ENCODE data around the gene KIF3C.
"Not testable (repeated sequence)": the region's sequence is repeated elsewhere in the genome, so short reads cannot be mapped to it uniquely, and the experiment has no call there.

Gene KIF3C

DNA sequence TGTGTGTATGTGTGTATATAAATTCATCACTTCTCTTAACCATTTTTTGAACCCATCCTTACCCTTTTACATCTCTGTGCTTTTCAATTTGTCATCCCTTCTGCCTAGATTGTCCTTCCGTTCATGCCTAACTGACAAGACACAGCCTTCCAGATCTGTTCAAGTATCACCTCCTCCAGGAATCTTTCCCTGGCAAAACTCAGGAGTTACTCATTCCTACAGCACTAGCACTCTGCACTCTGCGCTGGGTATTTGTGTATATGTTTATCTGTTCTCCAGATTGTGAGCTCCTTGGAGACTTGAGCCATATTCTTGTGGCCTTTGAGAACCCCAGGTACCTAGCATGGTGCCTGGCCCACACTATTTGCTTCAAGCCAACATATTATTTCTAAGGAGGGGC lies 77.2 kb downstream of the KIF3C start:
- Histone ChIP-seq H3K4me1 (no peaks in the 10 kb centered on the region), H3K27me3 (no peaks in the 10 kb centered on the region), H3K9me3 (no peaks in the 10 kb centered on the region), H3K4me3 (no peak overlapping the region), H3K27ac (no peak overlapping the region), H3K36me3 (no peaks in the 10 kb centered on the region)
- no peak for DNase-seq
- TF ChIP-seq, protein P1, sequence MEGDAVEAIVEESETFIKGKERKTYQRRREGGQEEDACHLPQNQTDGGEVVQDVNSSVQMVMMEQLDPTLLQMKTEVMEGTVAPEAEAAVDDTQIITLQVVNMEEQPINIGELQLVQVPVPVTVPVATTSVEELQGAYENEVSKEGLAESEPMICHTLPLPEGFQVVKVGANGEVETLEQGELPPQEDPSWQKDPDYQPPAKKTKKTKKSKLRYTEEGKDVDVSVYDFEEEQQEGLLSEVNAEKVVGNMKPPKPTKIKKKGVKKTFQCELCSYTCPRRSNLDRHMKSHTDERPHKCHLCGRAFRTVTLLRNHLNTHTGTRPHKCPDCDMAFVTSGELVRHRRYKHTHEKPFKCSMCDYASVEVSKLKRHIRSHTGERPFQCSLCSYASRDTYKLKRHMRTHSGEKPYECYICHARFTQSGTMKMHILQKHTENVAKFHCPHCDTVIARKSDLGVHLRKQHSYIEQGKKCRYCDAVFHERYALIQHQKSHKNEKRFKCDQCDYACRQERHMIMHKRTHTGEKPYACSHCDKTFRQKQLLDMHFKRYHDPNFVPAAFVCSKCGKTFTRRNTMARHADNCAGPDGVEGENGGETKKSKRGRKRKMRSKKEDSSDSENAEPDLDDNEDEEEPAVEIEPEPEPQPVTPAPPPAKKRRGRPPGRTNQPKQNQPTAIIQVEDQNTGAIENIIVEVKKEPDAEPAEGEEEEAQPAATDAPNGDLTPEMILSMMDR (IDR thresholded peaks at IDR 0.05), result no peak
- intact Hi-C loops (cut with DNase I; ENCODE audit: low total_unique reads), result no loop called here

DNA sequence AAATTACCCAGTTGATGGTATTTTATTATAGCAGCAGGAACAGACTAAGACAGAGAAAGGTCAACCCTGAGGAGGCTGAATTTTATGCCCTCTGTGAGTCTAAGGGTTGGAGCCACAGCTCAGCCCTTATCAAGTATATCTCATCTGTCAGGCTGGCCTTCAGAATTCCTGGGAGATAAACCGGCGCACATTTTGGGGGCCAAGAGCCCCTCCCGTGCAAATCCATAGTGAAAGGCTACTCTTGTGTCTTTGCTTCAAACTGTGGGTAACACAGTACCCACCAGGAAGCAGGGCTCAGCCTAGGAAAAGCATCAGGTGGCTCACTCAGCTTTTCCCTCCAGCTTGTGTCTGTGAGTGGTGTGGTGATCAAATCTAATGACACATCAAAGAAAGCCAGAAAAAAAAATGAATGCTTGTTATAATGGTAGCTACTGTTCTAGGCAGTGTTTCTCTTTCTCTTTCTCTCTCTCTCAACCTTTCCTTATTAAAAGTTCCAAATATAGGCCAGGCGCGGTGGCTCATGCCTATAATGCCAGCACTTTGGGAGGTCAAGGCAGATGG lies 79.0 kb downstream of the KIF3C start:
- Histone ChIP-seq H3K9me3 (no peaks in the 10 kb centered on the region), H3K36me3 (no peaks in the 10 kb centered on the region), H3K27ac (no peak overlapping the region), H3K27me3 (no peaks in the 10 kb centered on the region), H3K4me1 (no peaks in the 10 kb centered on the region), H3K4me3 (no peak overlapping the region)
- intact Hi-C loops (cut with DNase I; ENCODE audit: low total_unique reads), result no loop called here
- TF ChIP-seq, protein P1 (IDR thresholded peaks at IDR 0.05), result no peak
- DNase-seq, result no peak

GRCh38 chr2:25899404-25899970 lies 82.8 kb downstream of the KIF3C start:
- H3K4me3 ChIP-seq, result no peak overlapping the region
- no peaks in the 10 kb centered on the region for H3K27me3 ChIP-seq
- H3K27ac ChIP-seq, result no peak overlapping the region
- intact Hi-C loops (cut with DNase I; ENCODE audit: low total_unique reads), result no loop called here
- H3K9me3 ChIP-seq, result no peaks in the 10 kb centered on the region
- H3K36me3 ChIP-seq, result no peaks in the 10 kb centered on the region
- H3K4me1 ChIP-seq, result no peaks in the 10 kb centered on the region
- TF ChIP-seq, protein P1 (IDR thresholded peaks at IDR 0.05), result no peak
- no peak for DNase-seq

- H3K4me1 ChIP-seq, result no peaks in the 10 kb centered on the region
- H3K27ac ChIP-seq, result no peak overlapping the region
- intact Hi-C loops (cut with DNase I; ENCODE audit: low total_unique reads), result no loop called here
- H3K27me3 ChIP-seq, result no peaks in the 10 kb centered on the region
- no peaks in the 10 kb centered on the region for H3K36me3 ChIP-seq
- no peaks in the 10 kb centered on the region for H3K9me3 ChIP-seq
- DNase-seq, result no peak
- TF ChIP-seq, protein P1 (IDR thresholded peaks at IDR 0.05), result no peak
- no peak overlapping the region for H3K4me3 ChIP-seq
These were observed 84.8 kb downstream of the KIF3C start for GRCh38 chr2:25897506-25897905.

- intact Hi-C loops (cut with DNase I; ENCODE audit: low total_unique reads); DNase-seq; H3K36me3 ChIP-seq; H3K4me3 ChIP-seq; H3K27me3 ChIP-seq; H3K4me1 ChIP-seq; H3K27ac ChIP-seq; H3K9me3 ChIP-seq: not testable (repeated sequence)
These were observed 86.0 kb downstream of the KIF3C start for GRCh38 chr2:25896308-25896707.

DNA sequence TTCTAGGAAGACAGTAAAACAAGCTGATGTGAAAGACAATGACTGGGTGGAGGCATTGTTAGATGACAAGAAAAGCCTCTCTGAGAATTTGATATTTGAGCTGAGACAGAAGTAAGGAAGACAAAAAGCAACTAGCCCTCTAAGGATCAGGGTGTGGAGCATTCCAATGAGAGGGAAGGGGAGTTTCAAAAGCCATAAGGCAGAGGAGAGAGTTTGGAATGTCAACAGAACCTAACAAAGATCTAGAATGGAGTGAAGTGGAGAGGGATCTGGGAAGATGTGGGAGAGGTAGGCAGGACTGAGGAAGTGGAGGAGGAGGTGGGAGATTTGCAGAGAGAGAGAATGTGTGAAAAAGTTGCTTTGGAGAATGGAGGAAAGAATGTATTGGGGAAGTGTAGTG lies 86.7 kb downstream of the KIF3C start:
- Histone ChIP-seq H3K27ac (no peak overlapping the region), H3K4me1 (no peaks in the 10 kb centered on the region), H3K9me3 (no peaks in the 10 kb centered on the region), H3K36me3 (no peaks in the 10 kb centered on the region), H3K4me3 (no peak overlapping the region), H3K27me3 (no peaks in the 10 kb centered on the region)
- intact Hi-C loops (cut with DNase I; ENCODE audit: low total_unique reads), result no loop called here
- DNase-seq, result no peak
- TF ChIP-seq, protein P1 (IDR thresholded peaks at IDR 0.05), result no peak
